NCI-H1105 (cell line): ENCODE measurements around the gene REM2.

Experiments used
- DNase-seq: peaks from one replicate; lab custom pipeline; 2025; lab: John Stamatoyannopoulos, UW

REM2 gene

GRCh38 chr14:22875003-22875747 lies 7.8 kb upstream of the REM2 start:
- no peak for DNase-seq

- no peak for DNase-seq
Observed at GRCh38 chr14:22875748-22876319, 7.2 kb upstream of the REM2 start.

- no peak for DNase-seq
Observed at GRCh38 chr14:22877000-22877501, 6.0 kb upstream of the REM2 start.

GRCh38 chr14:22878271-22879246 lies 4.5 kb upstream of the REM2 start:
- no peak for DNase-seq

GRCh38 chr14:22882064-22882463 lies 958 bp upstream of the REM2 start:
- no peak for DNase-seq

GRCh38 chr14:22882529-22883172 lies 371 bp upstream of the REM2 start:
- DNase-seq, result peak; percentile 56

GRCh38 chr14:22884076-22884737 lies 1.2 kb downstream of the REM2 start:
- DNase-seq, result no peak

GRCh38 chr14:22884738-22885523 lies 1.9 kb downstream of the REM2 start:
- DNase-seq, result no peak

- DNase-seq, result no peak
Observed at GRCh38 chr14:22885975-22886374, 3.0 kb downstream of the REM2 start.

GRCh38 chr14:22886500-22887259 lies 3.7 kb downstream of the REM2 start:
- DNase-seq, result peak; percentile 91

- DNase-seq, result peak; percentile 97
Observed at GRCh38 chr14:22887260-22887989, 4.4 kb downstream of the REM2 start.

GRCh38 chr14:22887990-22888378 lies 5.0 kb downstream of the REM2 start:
- no peak for DNase-seq

GRCh38 chr14:22888662-22889061 lies 5.6 kb downstream of the REM2 start:
- no peak for DNase-seq

- DNase-seq, result no peak
Observed at GRCh38 chr14:22890416-22890815, 7.4 kb downstream of the REM2 start.

GRCh38 chr14:22892488-22892887 lies 9.5 kb downstream of the REM2 start:
- no peak for DNase-seq

- no peak for DNase-seq
Observed at GRCh38 chr14:22893706-22894105, 10.7 kb downstream of the REM2 start.

GRCh38 chr14:22895402-22895801 lies 12.4 kb downstream of the REM2 start:
- DNase-seq, result no peak

GRCh38 chr14:22896356-22896755 lies 13.3 kb downstream of the REM2 start:
- no peak for DNase-seq

- DNase-seq, result no peak
Observed at GRCh38 chr14:22896760-22897159, 13.7 kb downstream of the REM2 start.
